Lung (tissue), 12 donors: Measurements from ENCODE around the gene CHPT1. TPM values are rescaled to one million over a fixed set of nuclear protein-coding genes. Genes with fewer than 3 reads are reported as not detected.

Experiments
- ATAC-seq: fragments of 200-7000 bp; cut with Tn5 transposase; one replicate; pipeline ENCODE4 v1.9.1; 2020; ENCODE audit warnings: moderate number of reproducible peaks; ENCODE audit not compliant: insufficient read depth, low FRiP score
- DNase-seq, 3 donors: peaks; one replicate each; pipeline ENCODE4 v3.0.0-alpha.2; 2013 to 2017
- H3K27ac ChIP-seq, 2 donors: one replicate each; pipeline ENCODE4 v1.5.1; 2013; ENCODE audit warnings: mild to moderate bottlenecking in 2 of 2, moderate library complexity in 2 of 2, control low read depth in 1 of 2, inconsistent platforms in 1 of 2, low read depth in 1 of 2, low read length in 1 of 2
- H3K27me3 ChIP-seq, 3 donors: one replicate each; pipeline ENCODE4 v1.5.1; 2013; ENCODE audit warnings: low read length in 2 of 3; ENCODE audit not compliant: control insufficient read depth in 3 of 3, insufficient read depth in 3 of 3
- H3K36me3 ChIP-seq, 4 donors: one replicate each; pipeline ENCODE4 v1.5.1; 2013; ENCODE audit warnings: low read length in 4 of 4, mild to moderate bottlenecking in 1 of 4, moderate library complexity in 1 of 4; ENCODE audit not compliant: control insufficient read depth in 4 of 4, insufficient read depth in 4 of 4
- H3K4me1 ChIP-seq, 5 donors: one replicate each; pipeline ENCODE4 v1.5.1; 2013; ENCODE audit warnings: low read length in 5 of 5, mild to moderate bottlenecking in 2 of 5, moderate library complexity in 1 of 5; ENCODE audit not compliant: control insufficient read depth in 5 of 5, insufficient read depth in 5 of 5
- H3K4me3 ChIP-seq: one replicate; pipeline ENCODE4 v1.5.1; 2013; ENCODE audit warnings: mild to moderate bottlenecking, control low read depth, moderate library complexity
- H3K9ac ChIP-seq, 2 donors: one replicate each; pipeline ENCODE4 v1.5.1; 2013; ENCODE audit warnings: low read length in 2 of 2, control low read depth in 1 of 2; ENCODE audit not compliant: insufficient read depth in 1 of 2
- H3K9me3 ChIP-seq, 4 donors: one replicate each; pipeline ENCODE4 v1.5.1; 2013; ENCODE audit warnings: low read length in 3 of 4, mild to moderate bottlenecking in 1 of 4, moderate library complexity in 1 of 4; ENCODE audit not compliant: control insufficient read depth in 4 of 4, insufficient read depth in 3 of 4
- CTCF ChIP-seq: IDR thresholded peaks from 2 replicates; pipeline ENCODE4 v1.5.1; 2012; ENCODE audit warnings: mild to moderate bottlenecking; ENCODE audit errors: control extremely low read depth, extremely low read depth
- WGBS, 2 donors: extraction: QIAGEN DNeasy Blood & Tissue Kit; methylation state at CpG; one replicate each; pipeline ENCODE4 v1.1.7; 2013; 5-methylcytosine and 5-hydroxymethylcytosine counted together
- polyA plus RNA-seq, 2 donors: library from polyadenylated mRNA; stranded (reverse); fragments of 200-250 nt; gene quantifications; one replicate each; pipeline ENCODE4 v1.2.1, GENCODE V29; 2013
- total RNA-seq, 2 donors: library from RNA; depleted of rRNA in 1 of 2; stranded (reverse); fragments of >200 nt in 1 of 2; gene quantifications; one replicate each; pipeline ENCODE4 v1.2.1, GENCODE V29; 2014 to 2021
- donor health status: control.
- donor health status: control.
- donor health status: Bipolar disorder and iron deficiency.
- donor health status: healthy.
- donor health status: DM: yes; HTN: yes; CAD: no.

Gene CHPT1
- total and polyA plus RNA-seq, 4 donors = 25.1 to 60.9 (median 41.2) TPM

GRCh38 chr12:101738920-101739665 lies 41.7 kb downstream of the CHPT1 start, which contains the start of gene SYCP3:
SYCP3 (minus strand) TSS chr12:101739462; CDS start chr12:101737935, 1,527 bp downstream.
- Histone ChIP-seq H3K36me3 (peaks cover 7 to 25% (median 11%) of the 10 kb centered on the region in 4 donors), H3K27ac (no peak within 1 kb of the TSS), H3K9me3 (peaks cover 0 to 2% (median 0%) of the 10 kb centered on the region in 4 donors), H3K27me3 (no peaks in the 10 kb centered on the region), H3K4me3 (no peak within 1 kb of the TSS), H3K9ac (no peak within 1 kb of the TSS), H3K4me1 (no peaks in the 10 kb centered on the region)
- no peak for TF ChIP-seq CTCF
- 98 to 99% methylated on average over 57 of the region's 57 CpGs for WGBS, 2 donors
- no peak for DNase-seq
- ATAC-seq = no peak

- Histone ChIP-seq H3K4me3 (no peak overlapping the region), H3K36me3 (peaks cover 10 to 32% (median 13%) of the 10 kb centered on the region in 4 donors), H3K27me3 (no peaks in the 10 kb centered on the region), H3K9me3 (peaks cover 0 to 2% (median 0%) of the 10 kb centered on the region in 4 donors), H3K4me1 (no peaks in the 10 kb centered on the region), H3K27ac (no peak overlapping the region), H3K9ac (no peak overlapping the region)
- no peak for DNase-seq
- 95 to 97% methylated on average over 5 of the region's 5 CpGs for WGBS, 2 donors
- no peak for ATAC-seq
- no peak for TF ChIP-seq CTCF
These were observed 43.1 kb downstream of the CHPT1 start for GRCh38 chr12:101740566-101740965.

GRCh38 chr12:101740980-101741379 lies 43.5 kb downstream of the CHPT1 start:
- ATAC-seq (no peak), DNase-seq (no peak)
- Histone ChIP-seq H3K9ac (no peak overlapping the region), H3K4me3 (no peak overlapping the region), H3K27me3 (no peaks in the 10 kb centered on the region), H3K36me3 (peaks cover 10 to 32% (median 13%) of the 10 kb centered on the region in 4 donors), H3K4me1 (no peaks in the 10 kb centered on the region), H3K9me3 (peaks cover 0 to 2% (median 0%) of the 10 kb centered on the region in 4 donors), H3K27ac (no peak overlapping the region)
- TF ChIP-seq CTCF = no peak
- WGBS, 2 donors = 85 to 89% methylated on average over 5 of the region's 5 CpGs
